ELF-1 (cell line): ENCODE measurements around the gene CCDC124.
"Not testable (repeated sequence)": the region's sequence is repeated elsewhere in the genome, so short reads cannot be mapped to it uniquely, and the experiment has no call there.

ENCODE experiments used
- DNase-seq: peaks from one replicate; pipeline ENCODE4 v3.0.0-alpha.2; 2016; ENCODE audit warnings: low read depth, low spot score

Gene CCDC124

GRCh38 chr19:17932485-17933338 lies at the start of gene CCDC124:
TSS of gene CCDC124 (plus strand) at chr19:17933015. CDS start at chr19:17936421, 3,406 bp downstream.
- peak; percentile 98 for DNase-seq

DNA sequence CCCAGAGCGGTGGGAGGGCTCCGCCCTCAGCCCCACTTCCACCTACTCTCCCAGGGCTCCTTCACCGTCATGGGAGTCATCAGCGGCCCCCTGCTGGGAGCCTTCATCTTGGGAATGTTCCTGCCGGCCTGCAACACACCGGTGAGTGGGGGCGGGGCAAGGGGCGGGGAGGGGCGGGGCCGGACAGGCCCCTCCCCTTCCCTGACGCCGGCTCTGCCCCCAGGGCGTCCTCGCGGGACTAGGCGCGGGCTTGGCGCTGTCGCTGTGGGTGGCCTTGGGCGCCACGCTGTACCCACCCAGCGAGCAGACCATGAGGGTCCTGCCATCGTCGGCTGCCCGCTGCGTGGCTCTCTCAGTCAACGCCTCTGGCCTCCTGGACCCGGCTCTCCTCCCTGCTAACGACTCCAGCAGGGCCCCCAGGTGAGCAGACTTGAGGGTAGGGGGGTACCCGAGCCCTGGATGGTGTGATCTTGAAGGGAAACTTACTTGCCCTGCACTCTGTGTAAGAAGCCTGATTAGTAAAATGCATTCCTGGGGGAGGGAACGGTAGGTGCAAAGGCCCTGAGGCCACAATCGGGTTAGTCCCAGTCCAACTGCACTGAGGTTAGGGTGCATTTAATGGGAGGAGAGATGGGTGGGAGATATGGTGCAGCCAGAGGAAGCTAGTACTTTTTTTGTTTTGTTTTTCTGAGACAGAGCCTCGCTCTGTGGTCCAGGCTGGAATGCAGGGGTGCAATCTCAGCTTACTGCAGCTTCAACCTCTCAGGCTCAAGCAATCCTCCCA lies 49.0 kb upstream of the CCDC124 start:
- no peak for DNase-seq

DNA sequence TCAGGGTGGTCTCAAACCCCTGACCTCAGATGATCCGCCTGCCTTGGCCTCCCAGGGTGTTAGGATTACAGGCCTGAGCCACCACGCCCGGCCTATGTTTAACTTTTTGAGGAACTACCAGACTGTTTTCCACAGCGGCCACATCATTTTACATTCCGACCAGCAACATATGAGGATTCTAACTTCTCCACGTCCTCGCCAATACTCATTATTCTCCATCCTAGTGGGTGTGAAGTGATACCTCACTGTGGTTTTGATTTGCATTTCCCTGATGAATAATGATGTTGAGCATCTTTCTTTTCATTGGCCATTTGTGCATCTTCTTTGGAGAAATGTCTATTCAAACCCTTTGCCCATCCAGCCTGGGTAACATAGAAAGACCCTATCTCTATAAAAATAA lies 46.3 kb upstream of the CCDC124 start:
- no peak for DNase-seq

- DNase-seq, result not testable (repeated sequence)
Measured at GRCh38 chr19:17887221-17887620, 45.6 kb upstream of the CCDC124 start.

GRCh38 chr19:17888260-17888659 lies 44.6 kb upstream of the CCDC124 start:
- DNase-seq, result no peak

- peak; percentile 72 for DNase-seq
Measured at GRCh38 chr19:17889609-17890214, 43.1 kb upstream of the CCDC124 start.

DNA sequence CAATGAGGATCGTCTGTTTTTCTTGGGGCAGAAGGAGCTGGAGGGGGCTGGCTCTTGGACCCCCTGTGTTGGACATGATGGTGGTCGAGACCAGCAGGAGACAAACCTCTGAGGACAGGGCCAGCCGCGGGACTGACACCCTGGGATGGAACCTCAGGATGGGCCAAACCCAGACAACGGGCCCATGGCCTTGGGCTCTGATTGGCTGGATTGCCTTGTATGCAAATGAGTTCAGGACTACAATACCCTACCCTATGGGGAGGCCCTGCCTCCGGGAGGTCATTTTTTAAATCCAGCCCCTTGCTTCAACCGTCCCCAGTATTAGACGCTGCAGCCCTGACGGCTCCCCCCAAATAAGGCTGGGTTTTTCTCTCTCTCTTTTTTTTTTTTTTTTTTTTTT lies 39.0 kb upstream of the CCDC124 start:
- no peak for DNase-seq

GRCh38 chr19:17902701-17903100 lies 30.1 kb upstream of the CCDC124 start:
- no peak for DNase-seq

DNA sequence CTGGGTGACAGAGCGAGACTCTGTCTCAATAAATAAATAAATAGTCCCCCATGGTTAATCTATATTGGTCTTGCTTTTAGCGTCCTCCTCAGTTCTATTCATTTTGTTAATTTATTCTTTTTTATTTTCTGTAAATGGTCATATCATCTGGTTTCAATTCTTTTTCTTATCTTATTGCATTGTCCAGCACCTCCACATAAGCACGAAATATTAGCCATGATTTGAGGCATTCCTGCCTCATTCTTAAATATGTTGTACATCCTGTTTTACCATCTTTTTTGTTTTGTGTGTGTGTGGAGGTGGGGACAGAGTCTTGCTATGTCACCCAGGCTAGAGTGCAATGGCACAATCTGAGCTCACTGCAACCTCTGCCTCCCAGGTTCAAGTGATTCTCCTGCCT lies 24.6 kb upstream of the CCDC124 start:
- DNase-seq, result no peak

DNA sequence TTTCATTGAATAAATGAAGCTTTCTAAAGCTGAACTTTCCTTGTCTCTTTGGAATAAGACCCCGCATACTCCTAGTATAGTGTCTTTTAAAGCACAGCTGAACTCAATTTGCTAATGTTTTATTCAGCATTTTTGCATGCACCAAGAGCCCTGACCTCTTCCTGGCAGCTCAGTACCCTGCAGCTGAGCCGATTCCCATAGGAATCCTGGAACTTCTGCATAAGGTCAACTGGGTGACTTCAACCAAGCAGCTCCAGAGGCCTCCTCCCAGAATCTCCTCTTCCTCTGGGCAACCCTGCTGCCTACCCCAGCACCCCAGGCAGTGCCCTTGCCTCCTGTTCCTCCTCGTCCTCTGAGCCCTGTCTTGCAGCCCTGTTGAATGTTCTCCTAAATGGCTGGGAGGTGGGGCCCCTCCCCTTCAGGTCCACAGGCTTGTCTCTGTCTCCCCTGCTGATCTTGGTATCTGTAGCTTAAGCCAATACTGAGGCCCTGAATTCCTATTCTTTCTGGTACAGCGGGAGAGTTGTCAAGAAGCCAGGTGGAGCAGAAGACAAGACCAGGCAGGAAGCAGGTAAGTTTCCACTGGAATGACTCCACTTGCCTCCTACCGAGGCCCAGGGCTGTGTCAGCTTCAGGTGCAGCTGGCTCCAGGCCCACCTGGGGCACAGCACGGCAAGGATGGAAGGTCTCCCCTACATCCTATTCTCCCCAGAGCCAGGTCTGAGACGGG lies 23.6 kb upstream of the CCDC124 start:
- peak; percentile 52 for DNase-seq

DNA sequence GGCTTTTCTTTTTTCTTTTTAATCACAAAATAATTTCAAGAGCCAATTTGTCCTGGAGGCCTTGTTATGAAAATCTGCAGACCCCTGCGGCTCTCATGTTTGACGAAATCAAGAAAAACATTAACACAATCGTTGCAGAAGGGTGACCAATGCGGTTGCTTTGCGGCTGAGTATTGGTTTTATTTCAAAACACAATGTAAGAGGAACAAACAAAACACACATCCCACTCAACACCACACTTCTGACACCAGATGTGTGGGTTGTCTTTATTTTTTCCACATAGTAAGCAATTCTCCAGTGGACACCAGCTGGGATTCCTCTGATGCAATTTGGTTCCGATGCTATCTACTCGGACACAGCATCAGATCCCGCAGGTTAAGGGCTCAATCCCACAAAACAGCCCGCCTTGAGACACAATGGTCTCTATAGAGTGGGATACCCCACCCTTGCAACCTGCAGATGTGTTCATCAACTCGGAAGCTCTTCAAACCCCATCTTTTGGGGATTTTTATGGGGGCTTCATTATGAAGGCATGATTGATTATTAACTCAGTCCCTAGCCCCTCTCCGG lies 21.9 kb upstream of the CCDC124 start:
- DNase-seq, result no peak

DNA sequence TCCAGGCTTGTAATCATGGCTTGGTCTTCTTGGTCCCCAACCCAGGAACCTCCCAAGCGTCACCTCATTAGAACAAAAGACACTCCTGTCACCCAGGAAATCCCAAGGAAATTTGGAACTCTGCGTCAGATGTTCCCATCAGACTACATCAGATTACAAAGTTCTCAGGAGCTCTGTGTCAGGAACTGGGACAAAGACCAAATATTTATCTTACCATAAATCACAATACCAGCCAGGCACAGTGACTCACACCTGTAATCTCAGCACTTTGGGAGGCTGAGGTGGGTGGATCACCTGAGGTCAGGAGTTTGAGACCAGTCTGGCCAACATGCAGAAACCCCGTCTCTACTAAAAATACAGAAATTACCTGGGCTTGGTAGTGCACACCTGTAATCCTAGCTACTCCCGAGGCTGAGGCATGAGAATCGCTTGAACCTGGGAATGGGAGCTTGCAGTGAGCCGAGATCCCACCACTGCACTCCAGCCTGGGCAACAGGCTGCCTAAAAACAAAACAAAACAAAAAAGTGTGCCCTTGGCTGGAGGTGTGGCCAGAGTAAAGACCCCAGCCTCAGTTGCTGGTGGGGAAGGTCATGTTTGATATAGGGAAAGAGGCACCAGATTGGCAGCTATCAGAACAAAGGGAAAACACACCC lies 16.7 kb upstream of the CCDC124 start:
- DNase-seq, result no peak

GRCh38 chr19:17918151-17918550 lies 14.7 kb upstream of the CCDC124 start:
- not testable (repeated sequence) for DNase-seq

DNA sequence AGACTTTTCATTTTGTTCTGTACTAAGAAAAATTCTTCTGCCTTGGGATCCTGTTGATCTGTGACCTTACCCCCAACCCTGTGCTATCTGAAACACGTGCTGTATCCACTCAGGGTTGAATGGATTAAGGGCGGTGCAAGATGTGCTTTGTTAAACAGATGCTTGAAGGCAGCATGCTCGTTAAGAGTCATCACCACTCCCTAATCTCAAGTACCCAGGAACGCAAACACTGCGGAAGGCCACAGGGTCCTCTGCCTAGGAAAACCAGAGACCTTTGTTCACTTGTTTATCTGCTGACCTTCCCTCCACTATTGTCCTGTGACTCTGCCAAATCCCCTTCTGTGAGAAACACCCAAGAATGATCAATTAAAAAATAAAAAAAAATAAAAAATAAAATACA lies 13.7 kb upstream of the CCDC124 start:
- not testable (repeated sequence) for DNase-seq

DNA sequence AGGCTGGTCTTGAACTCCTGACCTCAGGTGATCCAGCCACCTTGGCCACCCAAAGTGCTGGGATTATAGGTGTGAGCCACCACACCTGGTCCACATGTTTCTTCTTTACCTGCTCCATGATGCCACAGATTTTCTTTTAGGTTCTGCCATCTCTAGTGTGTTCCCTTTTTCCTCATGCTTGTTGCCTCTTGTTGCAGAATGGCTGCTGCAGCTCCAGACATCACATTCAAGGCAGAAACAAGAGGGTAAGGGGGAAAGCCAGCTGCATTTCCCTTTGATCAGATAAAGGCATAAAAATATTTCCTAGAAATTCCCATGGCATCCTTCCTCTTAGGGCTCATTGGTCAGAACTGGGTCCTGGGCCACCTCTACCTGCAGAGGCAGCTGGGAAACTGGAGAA lies 12.3 kb upstream of the CCDC124 start:
- no peak for DNase-seq

DNA sequence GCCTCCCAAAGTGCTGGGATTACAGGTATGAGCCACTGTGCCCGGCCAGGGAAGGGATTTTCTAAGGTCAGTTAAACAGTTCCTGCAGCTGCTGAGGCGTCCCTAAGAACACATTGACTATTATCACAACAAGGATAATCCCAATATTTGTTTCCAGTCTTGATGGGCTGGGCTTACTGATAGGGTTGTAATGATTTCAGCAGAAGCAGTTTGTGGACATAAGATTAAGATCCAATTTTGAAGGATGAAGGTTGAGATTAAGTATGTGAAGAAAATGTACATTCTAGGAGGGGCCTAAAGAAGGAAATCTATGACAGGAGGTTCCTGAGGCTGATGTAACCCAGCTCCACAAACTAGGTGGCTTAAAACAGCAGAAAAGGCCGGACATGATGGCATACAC lies 10.7 kb upstream of the CCDC124 start:
- DNase-seq, result no peak

GRCh38 chr19:17926044-17926443 lies 6.8 kb upstream of the CCDC124 start:
- no peak for DNase-seq

GRCh38 chr19:17929056-17929455 lies 3.8 kb upstream of the CCDC124 start:
- no peak for DNase-seq

DNA sequence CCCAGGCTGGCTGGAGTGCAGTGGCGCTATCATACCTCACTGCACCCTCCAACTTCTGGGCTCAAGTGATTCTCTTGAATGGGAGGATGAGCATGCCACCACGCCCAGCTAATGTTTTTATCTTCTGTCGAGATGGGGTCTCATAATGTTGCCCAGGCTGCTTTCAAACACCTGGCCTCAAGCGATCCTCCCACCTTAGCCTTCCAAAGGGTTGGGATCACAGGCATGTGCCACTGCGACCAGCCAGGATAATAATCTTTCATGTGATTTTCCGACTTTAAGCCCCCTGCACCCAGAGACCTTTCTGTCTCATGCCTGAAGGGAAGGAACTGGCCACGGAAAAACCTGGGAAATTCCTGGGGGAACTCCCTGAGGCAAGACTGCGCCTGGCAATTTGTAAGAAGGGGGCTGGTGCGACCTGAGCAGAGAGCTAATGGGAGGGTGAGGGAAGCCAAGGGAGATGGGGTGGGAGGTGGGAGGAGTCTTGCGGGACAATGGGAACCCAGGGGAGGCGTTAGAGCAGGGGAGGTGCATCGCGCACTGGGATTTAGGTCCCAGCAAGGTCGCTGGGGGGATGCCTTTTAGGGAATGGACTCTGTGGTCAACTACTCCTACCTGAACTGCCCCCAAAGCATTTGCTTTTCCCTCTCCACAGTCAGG lies 1.2 kb upstream of the CCDC124 start:
- DNase-seq, result peak; percentile 87

DNA sequence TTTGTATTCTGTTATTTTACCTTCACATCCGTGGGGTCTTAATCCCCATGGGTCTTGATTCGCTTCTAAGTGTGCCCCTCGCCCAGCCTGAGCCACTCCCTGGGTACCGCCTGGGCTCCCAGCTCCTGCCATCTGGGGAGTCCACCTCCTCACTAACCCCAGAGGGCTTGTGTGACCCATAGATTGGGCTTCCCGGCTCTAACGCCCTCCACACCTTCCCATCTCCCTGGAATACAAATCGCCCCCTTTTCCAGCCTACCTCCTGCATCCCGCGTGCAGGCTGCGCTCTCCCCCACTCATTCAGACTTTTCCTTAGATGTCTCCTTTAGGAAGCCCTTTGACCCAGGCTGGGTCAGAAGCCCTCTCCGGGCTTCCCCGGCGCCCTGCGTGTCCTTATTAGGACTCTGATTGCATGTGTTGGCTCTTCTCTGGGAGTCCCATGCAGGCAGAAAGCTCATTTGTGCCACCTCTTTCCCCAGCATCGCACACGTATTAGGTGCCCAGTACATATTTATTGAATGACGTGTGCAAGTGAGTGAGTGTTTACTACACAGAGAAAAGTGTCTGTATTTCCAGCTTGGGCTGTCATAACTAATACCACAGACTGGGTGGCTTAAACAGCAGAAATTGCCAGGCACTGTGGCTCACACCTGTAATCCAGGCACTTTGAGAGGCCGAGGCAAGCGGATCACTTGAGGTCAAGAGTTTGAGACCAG lies 757 bp downstream of the CCDC124 start:
- peak; percentile 10 for DNase-seq
